Type B pancreatic cell (in vitro differentiated cells): ENCODE data around the gene FFAR1. TPM values are rescaled to one million over a fixed set of nuclear protein-coding genes. Genes with fewer than 3 reads are reported as not detected.

Experiments
- DNase-seq: peaks from one replicate; pipeline ENCODE4 v3.0.0; 2021; ENCODE audit warnings: mixed read lengths; ENCODE audit not compliant: unreplicated experiment; ENCODE audit errors: extremely low spot score
- H3K27ac Mint-ChIP-seq: 2 replicates; pipeline ENCODE4 v1.8.0; 2021; ENCODE audit warnings: mild to moderate bottlenecking, mixed read lengths
- H3K27me3 Mint-ChIP-seq: 2 replicates; pipeline ENCODE4 v1.8.0; 2021; ENCODE audit warnings: mixed read lengths
- H3K36me3 Mint-ChIP-seq: 2 replicates; pipeline ENCODE4 v1.8.0; 2021; ENCODE audit warnings: mixed read lengths
- H3K4me1 Mint-ChIP-seq: one replicate; pipeline ENCODE4 v1.8.0; 2021; ENCODE audit warnings: mixed read lengths; ENCODE audit not compliant: unreplicated experiment
- H3K4me3 Mint-ChIP-seq: 2 replicates; pipeline ENCODE4 v1.8.0; 2021; ENCODE audit warnings: mild to moderate bottlenecking, mixed read lengths
- H3K9me3 Mint-ChIP-seq: 2 replicates; pipeline ENCODE4 v1.8.0; 2021; ENCODE audit warnings: mixed read lengths
- total RNA-seq: library from RNA; stranded (reverse); gene quantifications from 2 replicates; pipeline ENCODE4 v1.2.1, GENCODE V29; 2021; ENCODE audit warnings: low replicate concordance
- TF ChIP-seq, protein P1 (sequence below): fragments of 200-600 bp; sonication (generic); conservative IDR thresholded peaks from 2 replicates; pipeline ENCODE4 v1.5.0; 2021; ENCODE audit warnings: antibody characterized with exemption, mild to moderate bottlenecking

The FFAR1 gene
- total RNA-seq, 1 donor from 2014 or later: 2.1 TPM

DNA sequence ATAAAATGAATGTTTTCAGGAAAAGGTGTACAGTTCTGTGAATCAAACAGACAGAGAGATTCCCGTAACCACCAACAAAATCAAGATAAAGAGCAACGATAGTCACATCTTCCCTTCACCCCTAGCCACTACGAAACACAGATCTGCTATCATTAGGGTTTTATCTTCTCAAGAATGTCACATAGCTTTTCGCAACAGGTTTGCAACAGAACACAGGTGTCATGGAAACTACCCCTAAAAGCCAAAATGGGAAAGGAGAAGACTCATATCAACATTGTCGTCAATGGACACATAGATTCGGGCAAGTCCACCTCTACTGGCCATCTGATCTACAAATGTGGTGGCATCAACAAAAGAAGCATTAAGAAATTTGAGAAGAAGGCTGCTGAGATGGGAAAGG lies 34.2 kb downstream of the FFAR1 start:
- Mint-ChIP-seq H3K27me3 (peaks cover 18% of the 10 kb centered on the region), H3K36me3 (no peaks in the 10 kb centered on the region), H3K4me1 (peaks cover 6% of the 10 kb centered on the region), H3K9me3 (peaks cover 4% of the 10 kb centered on the region), H3K4me3 (no peak overlapping the region), H3K27ac (no peak overlapping the region)
- no peak for DNase-seq
- TF ChIP-seq, protein P1, sequence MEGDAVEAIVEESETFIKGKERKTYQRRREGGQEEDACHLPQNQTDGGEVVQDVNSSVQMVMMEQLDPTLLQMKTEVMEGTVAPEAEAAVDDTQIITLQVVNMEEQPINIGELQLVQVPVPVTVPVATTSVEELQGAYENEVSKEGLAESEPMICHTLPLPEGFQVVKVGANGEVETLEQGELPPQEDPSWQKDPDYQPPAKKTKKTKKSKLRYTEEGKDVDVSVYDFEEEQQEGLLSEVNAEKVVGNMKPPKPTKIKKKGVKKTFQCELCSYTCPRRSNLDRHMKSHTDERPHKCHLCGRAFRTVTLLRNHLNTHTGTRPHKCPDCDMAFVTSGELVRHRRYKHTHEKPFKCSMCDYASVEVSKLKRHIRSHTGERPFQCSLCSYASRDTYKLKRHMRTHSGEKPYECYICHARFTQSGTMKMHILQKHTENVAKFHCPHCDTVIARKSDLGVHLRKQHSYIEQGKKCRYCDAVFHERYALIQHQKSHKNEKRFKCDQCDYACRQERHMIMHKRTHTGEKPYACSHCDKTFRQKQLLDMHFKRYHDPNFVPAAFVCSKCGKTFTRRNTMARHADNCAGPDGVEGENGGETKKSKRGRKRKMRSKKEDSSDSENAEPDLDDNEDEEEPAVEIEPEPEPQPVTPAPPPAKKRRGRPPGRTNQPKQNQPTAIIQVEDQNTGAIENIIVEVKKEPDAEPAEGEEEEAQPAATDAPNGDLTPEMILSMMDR: no peak

DNA sequence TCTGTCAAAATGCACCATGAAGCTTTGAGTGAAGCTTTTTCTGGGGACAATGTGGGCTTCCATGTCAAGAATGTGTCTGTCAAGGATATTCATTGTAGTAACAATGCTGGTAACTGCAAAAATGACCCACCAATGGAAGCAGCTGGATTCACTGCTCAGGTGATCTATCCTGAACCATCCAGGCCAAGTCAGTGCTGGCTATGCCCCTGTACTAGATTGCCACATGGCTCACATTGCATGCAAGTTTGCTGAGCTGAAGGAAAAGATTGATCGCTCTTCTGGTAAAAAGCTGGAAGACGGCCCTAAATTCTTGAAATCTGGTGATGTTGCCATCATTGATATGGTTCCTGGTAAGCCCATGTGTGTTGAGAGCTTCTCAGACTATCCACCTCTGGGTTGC lies 35.8 kb downstream of the FFAR1 start:
- peak; percentile 4 for DNase-seq
- Mint-ChIP-seq H3K27me3 (peaks cover 14% of the 10 kb centered on the region), H3K9me3 (peaks cover 4% of the 10 kb centered on the region), H3K4me1 (peaks cover 6% of the 10 kb centered on the region), H3K27ac (no peak overlapping the region), H3K36me3 (no peaks in the 10 kb centered on the region), H3K4me3 (no peak overlapping the region)
- TF ChIP-seq, protein P1: no peak

DNA sequence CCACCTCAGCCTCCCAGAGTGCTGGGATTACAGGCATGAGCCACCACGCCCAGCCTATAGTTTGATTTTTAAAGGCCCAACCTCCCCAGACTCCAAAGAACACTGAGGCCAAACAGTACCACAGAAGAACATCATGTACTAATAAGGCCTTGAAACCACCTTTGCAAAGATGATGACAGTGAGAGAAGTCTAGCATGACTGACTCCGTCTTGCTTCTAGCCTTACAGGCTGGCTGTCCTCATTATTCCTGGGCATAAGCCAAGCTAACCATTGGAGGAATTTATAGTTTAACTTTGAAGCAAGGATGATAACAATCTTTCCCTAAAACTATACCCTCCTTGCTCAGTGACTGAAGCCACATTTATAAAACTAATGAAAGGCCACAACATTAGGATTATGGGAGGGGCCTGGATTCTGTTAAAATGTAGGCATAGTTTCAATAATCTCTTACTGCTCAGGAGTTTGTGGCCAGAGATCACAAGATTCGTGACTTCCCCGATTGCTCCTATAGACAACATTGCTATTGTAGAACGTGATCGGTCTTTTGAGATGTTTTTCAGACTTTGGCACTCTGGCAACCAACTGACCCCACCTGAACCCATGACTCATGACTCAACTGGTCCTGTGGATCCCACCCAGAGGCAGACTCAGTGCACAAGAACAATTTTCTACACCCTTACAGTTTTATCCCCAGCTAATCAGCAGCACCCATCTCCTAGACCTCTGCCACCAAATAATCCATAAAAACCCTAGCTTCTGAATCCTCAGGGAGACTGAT lies 40.8 kb downstream of the FFAR1 start:
- Mint-ChIP-seq H3K4me1 (no peaks in the 10 kb centered on the region), H3K36me3 (no peaks in the 10 kb centered on the region), H3K9me3 (peaks cover 10% of the 10 kb centered on the region), H3K27me3 (no peaks in the 10 kb centered on the region), H3K27ac (peak overlapping the region; percentile 34), H3K4me3 (no peak overlapping the region)
- TF ChIP-seq, protein P1: no peak
- DNase-seq: peak; percentile 8

DNA sequence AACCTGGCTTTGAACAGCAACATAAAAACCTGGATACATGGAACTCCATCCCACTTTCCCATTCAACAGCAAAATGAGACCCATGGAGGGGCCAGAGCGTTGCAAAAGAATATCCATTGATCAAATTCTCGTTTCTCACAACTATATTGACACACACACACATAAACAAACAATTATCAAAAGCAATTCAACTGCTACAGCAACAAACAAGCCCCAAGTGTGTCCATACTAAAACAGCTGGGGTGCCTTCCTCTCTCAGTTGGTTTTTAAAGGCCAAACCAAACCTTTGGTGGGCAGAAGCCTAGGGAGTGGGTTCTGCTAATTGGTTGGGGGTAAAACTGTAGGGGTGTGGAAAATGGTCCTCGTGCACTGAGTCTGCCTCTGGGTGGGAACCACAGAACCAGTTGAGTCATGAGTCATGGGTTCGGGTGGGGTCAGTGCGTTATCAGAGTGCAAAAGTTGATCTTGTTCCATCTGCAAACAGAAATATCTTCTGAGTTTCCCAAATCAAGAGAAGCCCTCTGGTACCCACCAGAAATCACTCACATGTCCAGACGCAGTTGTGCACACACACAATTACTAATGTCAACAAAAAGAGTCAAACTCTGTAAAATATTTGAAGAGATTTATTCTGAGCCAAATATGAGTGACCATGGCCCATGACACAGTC lies 41.6 kb downstream of the FFAR1 start:
- Mint-ChIP-seq H3K9me3 (peaks cover 10% of the 10 kb centered on the region), H3K27ac (no peak overlapping the region), H3K27me3 (no peaks in the 10 kb centered on the region), H3K4me1 (no peaks in the 10 kb centered on the region), H3K4me3 (no peak overlapping the region), H3K36me3 (no peaks in the 10 kb centered on the region)
- peak; percentile 25 for DNase-seq
- TF ChIP-seq, protein P1: no peak

DNA sequence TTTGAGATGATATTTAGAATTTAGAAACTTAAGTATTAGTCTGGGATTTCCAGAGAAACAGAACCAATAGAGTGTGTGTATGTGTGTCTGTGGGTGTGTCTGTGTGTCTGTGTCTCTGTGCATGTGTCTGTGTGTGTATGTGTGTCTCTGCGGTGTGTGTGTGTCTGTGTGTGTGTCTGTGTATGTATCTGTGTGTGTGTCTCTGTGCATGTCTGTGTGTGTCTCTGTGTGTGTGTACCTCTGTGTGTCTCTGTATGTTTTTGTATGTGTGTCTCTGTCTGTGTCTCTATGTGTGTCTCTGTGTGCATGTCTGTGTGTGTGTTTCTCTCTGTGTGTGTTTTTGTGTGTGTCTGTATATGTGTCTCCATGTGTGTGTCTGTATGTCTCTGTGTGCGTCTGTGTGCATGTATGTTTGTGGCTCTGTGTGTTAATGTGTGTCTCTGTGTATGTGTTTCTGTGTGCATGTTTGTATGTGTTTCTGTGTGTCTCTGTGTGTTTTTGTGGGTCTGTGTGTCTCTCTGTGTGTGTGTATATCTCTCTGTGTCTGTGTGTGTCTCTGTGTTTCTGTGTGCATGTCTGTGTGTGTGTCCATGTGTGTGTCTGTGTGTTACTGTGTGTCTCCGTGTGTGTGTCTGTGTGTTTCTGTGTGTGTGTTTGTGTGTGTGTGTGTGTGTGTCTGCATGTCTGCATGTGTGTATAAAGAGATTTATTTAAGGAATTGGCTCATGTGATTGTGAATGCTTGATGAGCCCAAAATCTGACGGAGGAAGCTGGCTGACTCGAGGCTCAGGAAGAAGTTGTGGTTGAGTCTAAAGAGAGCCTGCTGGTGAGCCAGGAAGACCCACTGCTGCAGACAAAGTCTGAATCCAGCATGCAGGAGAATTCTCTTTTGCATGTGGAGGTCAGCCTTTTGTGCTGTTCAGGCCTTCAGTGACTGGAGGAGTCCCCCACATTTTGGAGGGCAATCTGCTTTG lies 45.3 kb downstream of the FFAR1 start:
- H3K36me3 Mint-ChIP-seq: no peaks in the 10 kb centered on the region
- no peak overlapping the region for H3K27ac Mint-ChIP-seq
- TF ChIP-seq, protein P1: no peak
- H3K4me1 Mint-ChIP-seq: no peaks in the 10 kb centered on the region
- H3K27me3 Mint-ChIP-seq: no peaks in the 10 kb centered on the region
- no peak overlapping the region for H3K4me3 Mint-ChIP-seq
- peaks cover 10% of the 10 kb centered on the region for H3K9me3 Mint-ChIP-seq
- DNase-seq: peak; percentile 15
